ENCODE data around the gene LRRC2.

GRCh38 chr3:46537316-46537715, 28.8 kb downstream of the LRRC2 start:
- TF ChIP-seq POLR2AphosphoS5 (IDR thresholded peaks at IDR 0.05) (no peak), CTCF (IDR thresholded peaks at IDR 0.05) (no peak), POLR2A (IDR thresholded peaks at IDR 0.05; ENCODE audit: low read depth) (no peak), EP300 (IDR thresholded peaks at IDR 0.05) (no peak)

All from esophagus muscularis mucosa (tissue), 4 donors.